AG10803 (cell line): ENCODE data around the gene PPP1CA.
"Not testable (repeated sequence)": the region's sequence is repeated elsewhere in the genome, so short reads cannot be mapped to it uniquely, and the experiment has no call there.

ENCODE experiments used
- DNase-seq: peaks from one replicate; pipeline ENCODE4 v3.0.0; 2010; ENCODE audit warnings: low read depth
- H3K4me3 ChIP-seq: 2 replicates; pipeline ENCODE4 v1.5.1; 2011; ENCODE audit warnings: mild to moderate bottlenecking, low read length, control low read depth
- CTCF ChIP-seq: conservative IDR thresholded peaks from 2 replicates; pipeline ENCODE4 v1.5.1; 2011; ENCODE audit warnings: mild to moderate bottlenecking, low read length, control low read depth, inconsistent platforms

Gene PPP1CA

GRCh38 chr11:67404515-67405195, 3.0 kb upstream of the PPP1CA start:
- H3K4me3 ChIP-seq: no peak overlapping the region
- DNase-seq: no peak
- TF ChIP-seq CTCF: no peak

DNA sequence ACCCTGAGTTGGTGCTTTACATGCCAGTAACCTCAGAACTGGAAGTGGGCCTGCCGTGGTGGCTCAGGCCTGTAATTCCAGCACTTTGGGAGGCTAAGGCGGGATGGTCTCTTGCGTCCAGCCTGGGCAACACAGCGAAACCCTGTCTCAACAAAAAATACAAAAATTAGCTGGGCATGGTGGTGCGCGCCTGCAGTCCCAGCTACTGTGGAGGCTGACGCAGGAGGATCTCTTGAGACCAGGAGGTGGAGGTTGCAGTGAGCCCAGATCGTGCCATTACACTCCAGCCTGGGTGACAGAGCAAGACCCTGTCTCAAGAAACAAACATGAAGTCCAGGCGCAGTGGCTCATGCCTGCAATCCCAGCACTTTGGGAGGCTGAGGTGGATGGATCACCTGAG, 1.4 kb upstream of the PPP1CA start:
- H3K4me3 ChIP-seq, DNase-seq: not testable (repeated sequence)

GRCh38 chr11:67402192-67402839, 658 bp upstream of the PPP1CA start:
- DNase-seq: not testable (repeated sequence)
- peak overlapping the region; percentile 55 for H3K4me3 ChIP-seq

DNA sequence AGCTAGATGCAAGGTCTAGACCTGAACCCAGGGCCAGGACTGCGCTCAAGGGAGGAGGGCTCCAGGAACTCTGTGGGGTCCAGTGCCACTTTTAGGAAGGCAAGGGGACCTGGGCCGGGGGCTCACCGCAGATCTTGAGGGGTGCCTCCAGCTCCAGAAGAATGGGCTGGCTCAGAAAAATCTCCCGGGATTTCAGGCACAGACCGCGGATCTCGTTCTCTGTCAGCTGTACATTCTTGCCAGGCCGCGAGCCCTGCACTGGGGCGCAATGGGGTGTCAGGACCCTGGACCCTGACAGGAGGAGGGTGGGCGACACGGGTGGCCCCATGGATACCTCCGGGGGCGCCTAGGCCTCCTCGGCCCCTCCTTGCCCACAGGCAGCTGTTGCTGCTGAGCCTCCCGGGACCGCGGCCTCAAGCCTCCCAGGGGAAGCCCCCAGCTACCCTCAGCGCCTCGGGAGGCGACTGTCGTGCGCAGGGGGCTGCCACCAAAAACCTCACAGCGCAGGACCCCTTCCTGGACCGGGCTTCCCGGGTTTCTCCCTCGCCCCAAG, 640 bp downstream of the PPP1CA start:
- TF ChIP-seq CTCF: no peak
- H3K4me3 ChIP-seq: peak overlapping the region; percentile 88
- DNase-seq: no peak

DNA sequence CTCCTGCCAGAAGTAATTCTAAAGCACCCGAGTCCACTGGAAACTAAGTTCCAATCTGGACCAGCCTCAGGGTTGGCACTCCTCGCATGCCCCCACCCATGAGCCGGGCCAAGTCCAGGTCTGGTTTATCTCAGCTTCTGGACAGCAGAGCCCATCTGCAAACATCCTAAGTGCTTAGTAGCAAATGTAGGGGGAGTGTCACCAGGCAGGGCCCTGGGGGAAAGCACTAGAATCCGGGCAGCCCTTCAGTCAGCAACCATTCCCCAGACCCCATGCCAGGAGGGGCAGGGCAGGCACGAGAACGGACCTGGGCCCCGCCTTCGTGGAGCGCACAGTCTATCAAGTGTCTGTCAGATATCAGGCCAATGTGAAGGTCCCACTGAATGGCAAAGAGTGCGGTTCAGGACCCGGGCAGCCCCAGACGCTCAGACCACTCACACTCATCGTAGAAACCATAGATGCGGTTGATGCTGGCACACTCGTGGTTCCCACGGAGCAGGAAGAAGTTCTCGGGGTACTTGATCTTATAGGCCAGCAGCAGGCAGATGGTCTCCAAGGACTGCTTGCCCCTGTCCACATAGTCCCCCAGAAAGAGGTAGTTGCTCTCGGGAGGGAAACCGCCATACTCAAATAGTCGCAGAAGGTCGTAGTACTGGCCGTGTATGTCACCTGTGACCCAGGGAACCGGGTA, 1.3 kb downstream of the PPP1CA start:
- H3K4me3 ChIP-seq: peak overlapping the region; percentile 88
- DNase-seq: no peak
- no peak for TF ChIP-seq CTCF

DNA sequence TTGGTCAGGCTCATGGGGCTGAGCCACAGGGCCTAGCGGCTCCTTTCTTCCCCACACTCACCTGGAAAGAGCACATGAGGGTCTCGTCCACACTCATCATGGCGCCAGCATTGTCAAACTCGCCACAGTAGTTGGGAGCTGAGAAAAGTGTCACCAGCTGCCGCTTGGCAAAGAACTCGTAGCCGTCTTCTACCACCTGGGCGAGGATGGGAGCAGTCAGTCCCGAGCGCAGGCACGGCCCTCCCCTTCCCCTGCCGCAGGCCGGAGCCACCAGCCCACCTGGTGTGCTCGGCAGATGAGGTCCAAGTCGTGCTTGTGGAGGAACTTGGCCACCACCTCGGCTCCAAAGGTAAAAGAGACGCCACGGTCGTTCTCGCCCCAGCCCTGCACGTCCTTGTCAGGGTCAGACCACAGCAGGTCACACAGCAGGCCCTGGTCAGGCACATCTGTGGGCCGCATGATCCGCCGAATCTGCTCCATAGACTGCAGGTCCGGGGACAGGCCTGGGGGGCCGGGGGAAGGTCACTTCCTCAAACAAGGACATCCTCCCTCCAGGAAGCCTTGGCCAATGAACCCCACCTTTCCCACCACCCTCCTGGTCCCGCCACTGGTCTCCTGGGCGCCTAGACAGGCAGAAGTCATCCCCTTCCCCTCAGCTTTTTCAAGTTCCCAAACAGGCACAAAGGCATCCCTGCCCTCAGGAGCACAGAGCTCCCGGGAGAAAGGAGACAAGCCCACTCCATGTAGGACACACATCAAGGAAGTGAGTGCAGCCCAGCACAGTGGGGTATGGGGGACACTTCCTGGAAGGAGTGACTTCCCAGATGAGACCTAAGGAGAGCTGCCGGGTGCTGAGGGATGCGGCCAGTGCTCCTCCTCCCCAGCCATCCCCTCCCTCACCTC, 2.7 kb downstream of the PPP1CA start:
- TF ChIP-seq CTCF: no peak
- DNase-seq: no peak
- no peak overlapping the region; the same call in 1 of the 2 replicates for H3K4me3 ChIP-seq

GRCh38 chr11:67397986-67398660, 3.5 kb downstream of the PPP1CA start:
- TF ChIP-seq CTCF: no peak
- H3K4me3 ChIP-seq: no peak overlapping the region
- no peak for DNase-seq
